Keratinocyte (primary cell): Measurements from ENCODE around the gene ATXN7L3.

Experiments used
- EZH2 ChIP-seq: IDR thresholded peaks from one replicate; pipeline ENCODE4 v1.6.1; 2012; ENCODE audit warnings: inconsistent platforms, mild to moderate bottlenecking, low read length, moderate library complexity
- TF ChIP-seq, protein P1 (sequence below), 3 experiments: IDR thresholded peaks in 1 of 3; conservative IDR thresholded peaks in 1 of 3; optimal IDR thresholded peaks in 1 of 3; 2 replicates in 2 of 3; 3 replicates in 1 of 3; pipeline versions ENCODE3 to v1.5.1; 2011; ENCODE audit warnings: low read length in 3 of 3, mild to moderate bottlenecking in 3 of 3, moderate library complexity in 2 of 3, control low read depth in 1 of 3, inconsistent platforms in 1 of 3; ENCODE audit not compliant: insufficient read depth in 2 of 3; ENCODE audit errors: extremely low read depth in 1 of 3

DNA sequence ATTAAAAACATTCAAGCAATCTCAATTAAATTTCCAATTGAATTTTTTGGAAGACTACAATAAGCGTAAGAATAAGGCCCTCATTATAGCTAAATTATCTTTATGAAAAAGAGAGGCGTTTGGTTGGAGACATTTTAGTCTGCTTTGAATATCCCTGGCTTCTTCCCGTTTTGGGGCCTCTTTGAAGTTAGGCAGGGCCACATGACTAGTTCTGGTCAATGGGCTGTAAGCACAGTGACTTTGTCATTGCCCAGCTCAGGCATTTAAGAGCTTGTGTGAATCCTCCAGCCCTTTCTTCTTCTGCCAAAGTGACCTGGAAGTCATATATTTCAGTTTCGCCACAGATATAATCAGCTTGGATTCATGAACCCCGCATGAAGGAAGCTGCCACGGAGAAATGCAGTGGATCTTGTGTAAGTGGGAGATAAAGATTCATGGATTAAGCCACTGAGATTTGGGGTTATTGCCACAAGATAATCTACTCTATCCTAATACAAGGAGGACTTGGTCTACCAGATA lies 41.5 kb upstream of the ATXN7L3 start:
- TF ChIP-seq, protein P1, sequence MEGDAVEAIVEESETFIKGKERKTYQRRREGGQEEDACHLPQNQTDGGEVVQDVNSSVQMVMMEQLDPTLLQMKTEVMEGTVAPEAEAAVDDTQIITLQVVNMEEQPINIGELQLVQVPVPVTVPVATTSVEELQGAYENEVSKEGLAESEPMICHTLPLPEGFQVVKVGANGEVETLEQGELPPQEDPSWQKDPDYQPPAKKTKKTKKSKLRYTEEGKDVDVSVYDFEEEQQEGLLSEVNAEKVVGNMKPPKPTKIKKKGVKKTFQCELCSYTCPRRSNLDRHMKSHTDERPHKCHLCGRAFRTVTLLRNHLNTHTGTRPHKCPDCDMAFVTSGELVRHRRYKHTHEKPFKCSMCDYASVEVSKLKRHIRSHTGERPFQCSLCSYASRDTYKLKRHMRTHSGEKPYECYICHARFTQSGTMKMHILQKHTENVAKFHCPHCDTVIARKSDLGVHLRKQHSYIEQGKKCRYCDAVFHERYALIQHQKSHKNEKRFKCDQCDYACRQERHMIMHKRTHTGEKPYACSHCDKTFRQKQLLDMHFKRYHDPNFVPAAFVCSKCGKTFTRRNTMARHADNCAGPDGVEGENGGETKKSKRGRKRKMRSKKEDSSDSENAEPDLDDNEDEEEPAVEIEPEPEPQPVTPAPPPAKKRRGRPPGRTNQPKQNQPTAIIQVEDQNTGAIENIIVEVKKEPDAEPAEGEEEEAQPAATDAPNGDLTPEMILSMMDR (optimal IDR thresholded peaks at IDR 0.05 in 1 of 3, IDR thresholded peaks at IDR 0.05 in 1 of 3, conservative IDR thresholded peaks at IDR 0.05 in 1 of 3; ENCODE audit: extremely low read depth in 1 of 3, insufficient read depth in 2 of 3, low read length in 3 of 3), result no peak
- no peak for TF ChIP-seq EZH2
